HG03565 (cell line): ENCODE measurements around the gene SLC35D3.
A peak's percentile ranks its signal among the peaks of the same experiment; 100 is the strongest.
"Not testable (repeated sequence)": the region's sequence is repeated elsewhere in the genome, so short reads cannot be mapped to it uniquely, and the experiment has no call there.

ENCODE experiments used
- ATAC-seq: cut with Tn5 transposase; IDR thresholded peaks from one replicate; pipeline ENCODE4 v1.9.1; 2021; ENCODE audit warnings: mild to moderate bottlenecking, moderate library complexity; ENCODE audit not compliant: unreplicated experiment

Gene SLC35D3

DNA sequence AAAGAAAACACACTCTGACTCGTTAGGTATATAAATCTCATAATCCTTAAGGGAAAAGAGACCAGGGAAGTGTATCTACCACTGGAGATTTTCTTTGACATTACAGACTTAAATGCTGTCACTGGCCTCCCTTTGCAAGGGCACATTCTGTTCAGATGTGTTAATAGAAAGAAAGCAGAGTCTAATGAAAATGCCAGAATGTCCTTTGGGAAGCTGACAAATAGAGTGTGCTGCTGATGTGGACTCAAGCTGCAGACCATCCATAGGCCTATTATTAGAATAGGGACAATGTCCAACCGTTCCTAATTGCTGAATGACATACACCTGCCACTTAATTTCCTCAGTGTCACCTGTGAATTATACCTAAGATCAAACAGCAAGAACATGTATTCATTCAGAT, 41.2 kb downstream of the SLC35D3 start:
- no peak for ATAC-seq

DNA sequence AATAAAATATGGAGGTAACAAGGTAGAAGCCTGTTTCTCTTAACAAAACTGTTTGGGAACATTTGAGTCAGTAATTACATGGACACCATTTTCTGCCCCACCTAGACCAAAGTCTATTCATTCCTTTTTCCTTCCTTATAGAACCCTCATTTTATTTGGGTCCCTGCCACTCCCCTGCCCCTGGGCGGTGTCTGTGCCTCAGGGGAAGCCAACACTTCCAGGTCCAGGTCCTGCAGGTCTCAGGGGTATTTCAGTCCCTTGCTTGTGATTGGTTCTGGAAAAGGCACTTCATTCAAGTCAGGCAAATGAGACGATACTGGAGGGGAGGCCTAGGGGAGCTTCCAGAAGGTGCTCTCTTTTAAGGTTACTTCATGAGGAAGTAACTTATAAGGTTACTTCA, 42.3 kb downstream of the SLC35D3 start:
- no peak for ATAC-seq

DNA sequence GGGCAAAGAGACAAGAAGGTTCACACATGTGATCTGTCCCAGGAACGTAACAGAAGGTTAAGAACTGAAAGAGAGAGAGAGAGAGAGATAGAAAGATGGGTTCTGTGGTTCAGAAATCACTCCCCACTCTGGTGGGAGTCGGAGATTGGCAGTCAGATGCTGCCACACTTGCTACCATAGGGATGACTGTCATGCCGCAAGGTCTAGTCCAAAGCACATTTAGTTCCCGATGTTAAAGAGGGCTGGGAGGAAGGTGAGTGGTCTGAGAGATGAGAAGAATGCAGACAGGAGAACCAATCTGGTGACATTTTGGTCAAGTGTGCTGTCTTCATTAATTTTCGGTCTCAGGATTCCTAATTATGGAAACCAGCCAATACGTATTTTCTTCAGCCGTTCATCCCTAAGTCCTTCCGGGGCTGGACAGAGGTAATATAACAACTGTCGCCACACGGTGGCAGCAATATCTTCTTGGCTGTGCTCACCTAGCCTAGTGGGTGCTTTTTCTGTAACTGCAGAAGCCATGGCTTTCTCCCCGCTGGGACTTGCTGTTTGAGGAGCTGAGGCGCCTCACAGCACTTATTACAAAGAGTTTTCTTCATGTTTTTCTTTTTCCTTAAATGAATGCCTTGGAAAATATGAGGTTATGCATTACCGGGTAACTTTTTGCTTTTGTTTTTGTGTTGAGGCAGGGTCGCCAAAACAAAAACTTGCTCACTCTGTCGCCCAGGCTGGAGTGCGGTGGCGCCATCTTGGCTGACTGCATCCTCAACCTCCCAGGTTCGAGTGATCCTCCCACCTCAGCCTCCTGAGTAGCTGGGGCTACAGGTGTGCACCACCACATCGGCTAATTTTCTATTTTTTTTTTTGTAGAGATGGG, 46.0 kb downstream of the SLC35D3 start:
- peak; percentile 95 for ATAC-seq

- no peak for ATAC-seq
Measured at GRCh38 chr6:136968837-136969236, 46.7 kb downstream of the SLC35D3 start.

DNA sequence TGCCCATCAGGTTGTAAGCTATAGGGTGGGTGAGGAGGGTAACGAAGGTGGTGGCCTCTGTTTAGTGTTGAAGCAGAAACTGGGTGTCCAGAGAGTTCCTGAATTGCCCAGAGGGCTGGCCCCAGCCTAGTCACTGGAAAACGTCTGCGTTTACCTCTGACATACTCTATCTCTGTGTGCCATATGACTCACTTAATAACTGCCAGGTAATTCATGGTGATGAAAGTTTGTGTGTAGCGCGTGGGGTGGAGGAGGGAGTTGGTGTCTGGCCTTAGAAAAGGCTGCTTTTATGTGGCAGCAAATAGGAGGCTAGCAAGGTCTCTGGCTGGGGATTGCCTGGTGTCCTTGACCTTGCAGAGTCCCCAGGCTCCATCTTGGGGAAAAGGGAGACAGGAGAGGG, 47.3 kb downstream of the SLC35D3 start:
- no peak for ATAC-seq

DNA sequence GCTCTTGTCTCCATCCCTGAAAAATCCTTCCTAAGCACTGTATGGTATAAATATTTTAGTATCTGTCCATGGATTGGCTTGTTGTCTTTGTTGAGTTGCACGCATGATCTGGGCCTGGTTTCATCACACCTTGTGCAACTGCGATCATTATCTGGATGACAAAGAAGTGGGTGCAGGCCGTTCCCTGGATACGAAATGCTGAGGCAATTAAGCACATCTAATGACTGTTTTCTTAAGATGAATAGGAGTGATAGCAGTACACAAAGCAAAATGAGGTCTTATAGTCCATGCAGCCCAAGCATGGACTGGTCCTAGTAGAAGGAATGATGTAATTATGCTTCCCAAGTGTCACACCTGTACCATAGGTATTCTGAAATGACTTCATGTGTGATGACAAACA, 47.8 kb downstream of the SLC35D3 start:
- no peak for ATAC-seq

DNA sequence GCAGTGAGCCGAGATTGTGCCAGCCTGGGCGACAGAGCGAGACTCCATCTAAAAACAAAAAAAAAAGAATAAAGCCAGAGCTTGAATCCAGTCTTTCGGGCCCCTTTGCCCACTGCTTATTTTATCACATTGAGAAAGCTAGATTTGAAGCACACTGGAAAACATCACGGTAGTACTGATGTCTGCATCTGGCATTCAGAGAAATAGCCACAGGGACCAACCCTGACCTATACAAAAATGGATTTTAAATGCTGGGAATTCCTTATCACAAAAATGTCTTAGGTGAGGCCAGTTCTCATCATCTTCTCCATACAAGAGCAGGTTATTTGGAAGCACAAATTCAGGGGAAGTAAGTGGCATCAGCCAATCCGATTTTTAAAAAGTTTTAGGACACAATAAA, 49.5 kb downstream of the SLC35D3 start:
- no peak for ATAC-seq

DNA sequence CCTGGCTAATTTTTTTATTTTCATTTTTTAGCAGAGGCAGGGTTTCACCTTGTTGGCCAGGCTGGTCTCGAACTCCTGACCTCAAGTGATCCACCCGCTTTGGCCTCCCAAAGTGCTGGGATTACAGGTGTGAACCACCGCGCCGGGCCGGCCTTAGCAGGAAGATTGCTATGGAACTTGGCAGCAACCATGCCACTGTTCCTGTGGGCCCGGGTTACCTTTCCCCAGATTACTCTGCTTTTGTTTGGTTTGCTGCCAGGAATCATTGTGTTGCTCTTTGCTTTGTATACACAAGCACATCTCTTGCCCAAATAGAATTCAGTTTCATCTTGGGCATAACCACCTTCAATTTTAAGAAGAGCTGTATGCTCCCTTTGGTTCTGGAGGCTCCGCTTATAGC, 51.7 kb downstream of the SLC35D3 start:
- not testable (repeated sequence) for ATAC-seq
